Gastrocnemius medialis (tissue), 4 donors: ENCODE data around the gene EFCAB6.

ENCODE experiments used
- POLR2A ChIP-seq, 2 donors: fragments of 450-650 bp; IDR thresholded peaks; one replicate each; pipeline ENCODE4 v1.6.1; 2017; ENCODE audit warnings: antibody characterized with exemption in 2 of 2, mild to moderate bottlenecking in 2 of 2, moderate library complexity in 2 of 2
- TF ChIP-seq, protein P1 (sequence below), 5 experiments: fragments of 450-650 bp in 3 of 5; fragments of 200-600 bp in 2 of 5; sonication (generic) in 2 of 5; IDR thresholded peaks in 4 of 5; conservative IDR thresholded peaks in 1 of 5; 1 replicate in 4 of 5; 2 replicates in 1 of 5; pipeline ENCODE4 v1.5.1; 2016 to 2019; ENCODE audit warnings: antibody characterized with exemption in 5 of 5, mild to moderate bottlenecking in 3 of 5, moderate library complexity in 3 of 5

DNA sequence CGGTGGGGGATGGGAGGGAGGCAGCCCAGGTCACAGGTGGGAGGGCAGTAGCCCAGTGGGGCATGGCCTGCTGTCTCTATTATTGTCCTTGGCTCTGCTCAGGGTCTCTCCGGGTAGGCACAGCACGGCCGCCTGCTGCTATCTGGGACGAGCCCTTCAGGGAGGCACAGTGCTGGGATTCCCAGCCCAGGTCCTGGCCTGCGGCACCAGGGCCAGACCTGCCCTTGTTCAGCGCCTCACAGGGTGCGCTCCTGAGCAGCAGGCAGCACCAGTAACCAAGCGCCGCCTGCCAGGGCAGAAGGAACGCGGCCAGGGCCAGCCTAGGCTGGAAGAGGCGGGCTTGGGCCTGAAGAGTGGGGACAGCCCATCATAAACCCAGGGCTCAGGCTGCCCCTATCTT, 249.3 kb downstream of the EFCAB6 start:
- TF ChIP-seq, protein P1, sequence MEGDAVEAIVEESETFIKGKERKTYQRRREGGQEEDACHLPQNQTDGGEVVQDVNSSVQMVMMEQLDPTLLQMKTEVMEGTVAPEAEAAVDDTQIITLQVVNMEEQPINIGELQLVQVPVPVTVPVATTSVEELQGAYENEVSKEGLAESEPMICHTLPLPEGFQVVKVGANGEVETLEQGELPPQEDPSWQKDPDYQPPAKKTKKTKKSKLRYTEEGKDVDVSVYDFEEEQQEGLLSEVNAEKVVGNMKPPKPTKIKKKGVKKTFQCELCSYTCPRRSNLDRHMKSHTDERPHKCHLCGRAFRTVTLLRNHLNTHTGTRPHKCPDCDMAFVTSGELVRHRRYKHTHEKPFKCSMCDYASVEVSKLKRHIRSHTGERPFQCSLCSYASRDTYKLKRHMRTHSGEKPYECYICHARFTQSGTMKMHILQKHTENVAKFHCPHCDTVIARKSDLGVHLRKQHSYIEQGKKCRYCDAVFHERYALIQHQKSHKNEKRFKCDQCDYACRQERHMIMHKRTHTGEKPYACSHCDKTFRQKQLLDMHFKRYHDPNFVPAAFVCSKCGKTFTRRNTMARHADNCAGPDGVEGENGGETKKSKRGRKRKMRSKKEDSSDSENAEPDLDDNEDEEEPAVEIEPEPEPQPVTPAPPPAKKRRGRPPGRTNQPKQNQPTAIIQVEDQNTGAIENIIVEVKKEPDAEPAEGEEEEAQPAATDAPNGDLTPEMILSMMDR (IDR thresholded peaks at IDR 0.05 in 4 of 5, conservative IDR thresholded peaks at IDR 0.05 in 1 of 5): no peak
- TF ChIP-seq POLR2A (IDR thresholded peaks at IDR 0.05): no peak
